ENCODE results near the gene CEBPB. TPM values are rescaled to one million over a fixed set of nuclear protein-coding genes. Genes with fewer than 3 reads are reported as not detected.
"Not testable (repeated sequence)": the region's sequence is repeated elsewhere in the genome, so short reads cannot be mapped to it uniquely, and the experiment has no call there.

CEBPB gene
- total and polyA plus RNA-seq, 9 donors = 15.7 to 296 (median 100) TPM

- no peaks in the 10 kb centered on the region for H3K27me3 ChIP-seq
- no peak overlapping the region for H3K27ac ChIP-seq
- no peak for DNase-seq
- H3K4me1 ChIP-seq (ENCODE audit: insufficient read depth) = peaks cover 10% of the 10 kb centered on the region
- H3K9me3 ChIP-seq = no peaks in the 10 kb centered on the region
- 12 to 22% (median 17%) methylated on average over 4 of the region's 4 CpGs for WGBS, 3 donors
- no peak for TF ChIP-seq POLR2A (IDR thresholded peaks at IDR 0.05)
- TF ChIP-seq, protein P1, sequence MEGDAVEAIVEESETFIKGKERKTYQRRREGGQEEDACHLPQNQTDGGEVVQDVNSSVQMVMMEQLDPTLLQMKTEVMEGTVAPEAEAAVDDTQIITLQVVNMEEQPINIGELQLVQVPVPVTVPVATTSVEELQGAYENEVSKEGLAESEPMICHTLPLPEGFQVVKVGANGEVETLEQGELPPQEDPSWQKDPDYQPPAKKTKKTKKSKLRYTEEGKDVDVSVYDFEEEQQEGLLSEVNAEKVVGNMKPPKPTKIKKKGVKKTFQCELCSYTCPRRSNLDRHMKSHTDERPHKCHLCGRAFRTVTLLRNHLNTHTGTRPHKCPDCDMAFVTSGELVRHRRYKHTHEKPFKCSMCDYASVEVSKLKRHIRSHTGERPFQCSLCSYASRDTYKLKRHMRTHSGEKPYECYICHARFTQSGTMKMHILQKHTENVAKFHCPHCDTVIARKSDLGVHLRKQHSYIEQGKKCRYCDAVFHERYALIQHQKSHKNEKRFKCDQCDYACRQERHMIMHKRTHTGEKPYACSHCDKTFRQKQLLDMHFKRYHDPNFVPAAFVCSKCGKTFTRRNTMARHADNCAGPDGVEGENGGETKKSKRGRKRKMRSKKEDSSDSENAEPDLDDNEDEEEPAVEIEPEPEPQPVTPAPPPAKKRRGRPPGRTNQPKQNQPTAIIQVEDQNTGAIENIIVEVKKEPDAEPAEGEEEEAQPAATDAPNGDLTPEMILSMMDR (IDR thresholded peaks at IDR 0.05) = no peak
- TF ChIP-seq EP300 (IDR thresholded peaks at IDR 0.05) = no peak
- no peaks in the 10 kb centered on the region for H3K36me3 ChIP-seq
- intact Hi-C loops (cut with DNase I) = loop anchor here in 1 of 4 donors (10.0 kb wide), 1 partner anchor 168 kb away; the partner anchor contains the start of gene SNAI1
- peak overlapping the region; percentile 51 for H3K4me3 ChIP-seq
Observed at GRCh38 chr20:50152394-50153152, 38.1 kb upstream of the CEBPB start.

- no peak for DNase-seq
- Histone ChIP-seq H3K36me3 (no peaks in the 10 kb centered on the region), H3K27ac (peak overlapping the region in 1 of 2 donors; percentile 53), H3K27me3 (no peaks in the 10 kb centered on the region), H3K4me1 (ENCODE audit: insufficient read depth) (peaks cover 10% of the 10 kb centered on the region), H3K4me3 (peak overlapping the region; percentile 51), H3K9me3 (no peaks in the 10 kb centered on the region)
- TF ChIP-seq, protein P1 (IDR thresholded peaks at IDR 0.05) = no peak
- TF ChIP-seq POLR2A (IDR thresholded peaks at IDR 0.05) (no peak), EP300 (IDR thresholded peaks at IDR 0.05) (no peak)
- intact Hi-C loops (cut with DNase I) = loop anchor here in 1 of 4 donors (10.0 kb wide), 1 partner anchor 168 kb away; the partner anchor contains the start of gene SNAI1
- WGBS, 3 donors = 1 to 2% (median 1%) methylated on average over 18 of the region's 18 CpGs
Observed at GRCh38 chr20:50153153-50153499, 37.5 kb upstream of the CEBPB start.

GRCh38 chr20:50153500-50154377 is 36.9 kb upstream of the CEBPB start, which contains the start of gene PEDS1:
Gene PEDS1 (minus strand): TSS chr20:50153723. CDS start chr20:50153637, 86 bp downstream.
- intact Hi-C loops (cut with DNase I) = loop anchor here in 1 of 4 donors (10.0 kb wide), 1 partner anchor 169 kb away; the partner anchor contains the start of gene SNAI1
- Histone ChIP-seq H3K4me1 (ENCODE audit: insufficient read depth) (peaks cover 10% of the 10 kb centered on the region), H3K27me3 (no peaks in the 10 kb centered on the region)

GRCh38 chr20:50161494-50161893 is 29.1 kb upstream of the CEBPB start:
- H3K9me3 ChIP-seq; H3K4me3 ChIP-seq; H3K36me3 ChIP-seq; H3K27ac ChIP-seq; H3K27me3 ChIP-seq; H3K4me1 ChIP-seq (ENCODE audit: insufficient read depth); DNase-seq; intact Hi-C loops (cut with DNase I): not testable (repeated sequence)
- 76 to 84% (median 82%) methylated on average over 7 of the region's 7 CpGs for WGBS, 3 donors

More at GRCh38 chr20:50153500-50154377, 36.9 kb upstream of the CEBPB start, which contains the start of gene PEDS1:
- Histone ChIP-seq H3K4me3 (peak within 1 kb of the TSS; percentile 51), H3K36me3 (no peaks in the 10 kb centered on the region), H3K27ac (peak within 1 kb of the TSS; percentile 13 to 53), H3K9me3 (no peaks in the 10 kb centered on the region)
- peak; percentile 90 to 95 (median 93) for DNase-seq
- TF ChIP-seq POLR2A (IDR thresholded peaks at IDR 0.05) (peak; percentile 65), EP300 (IDR thresholded peaks at IDR 0.05) (no peak)
- TF ChIP-seq, protein P1 (IDR thresholded peaks at IDR 0.05) = peak in 2 of 3 donors; percentile 14 to 17
- 1 to 4% (median 3%) methylated on average over 44 to 99 of the region's 99 CpGs for WGBS, 3 donors
